ENCODE data around the gene NHERF1. TPM values are rescaled to one million over a fixed set of nuclear protein-coding genes. Genes with fewer than 3 reads are reported as not detected.
A peak's percentile ranks its signal among the peaks of the same experiment; 100 is the strongest.

The NHERF1 gene
- total RNA-seq, 1 donor from 2014 or later = 86.9 TPM

- Mint-ChIP-seq H3K4me1 (ENCODE audit: unreplicated experiment) (peaks cover 12% of the 10 kb centered on the region), H3K9me3 (no peaks in the 10 kb centered on the region), H3K27ac (no peak overlapping the region), H3K36me3 (peaks cover 4% of the 10 kb centered on the region), H3K27me3 (no peaks in the 10 kb centered on the region), H3K4me3 (no peak overlapping the region)
- TF ChIP-seq CTCF (conservative IDR thresholded peaks at IDR 0.05) = no peak
- no peak for DNase-seq (ENCODE audit: extremely low spot score, unreplicated experiment)
These were observed 60.4 kb downstream of the NHERF1 start for GRCh38 chr17:74808714-74809430.

GRCh38 chr17:74810699-74811485 is 62.5 kb downstream of the NHERF1 start:
- H3K4me1 Mint-ChIP-seq (ENCODE audit: unreplicated experiment) = peaks cover 19% of the 10 kb centered on the region
- no peak overlapping the region for H3K27ac Mint-ChIP-seq
- DNase-seq (ENCODE audit: extremely low spot score, unreplicated experiment) = no peak
- H3K4me3 Mint-ChIP-seq = no peak overlapping the region
- H3K27me3 Mint-ChIP-seq = no peaks in the 10 kb centered on the region
- H3K36me3 Mint-ChIP-seq = peaks cover 4% of the 10 kb centered on the region
- no peak for TF ChIP-seq CTCF (conservative IDR thresholded peaks at IDR 0.05)
- no peaks in the 10 kb centered on the region for H3K9me3 Mint-ChIP-seq

- no peak for TF ChIP-seq CTCF (conservative IDR thresholded peaks at IDR 0.05)
- peak overlapping the region; percentile 68 for H3K4me3 Mint-ChIP-seq
- no peak overlapping the region for H3K27ac Mint-ChIP-seq
- no peaks in the 10 kb centered on the region for H3K27me3 Mint-ChIP-seq
- H3K4me1 Mint-ChIP-seq (ENCODE audit: unreplicated experiment) = peaks cover 19% of the 10 kb centered on the region
- no peak for DNase-seq (ENCODE audit: extremely low spot score, unreplicated experiment)
- H3K36me3 Mint-ChIP-seq = peaks cover 4% of the 10 kb centered on the region
- H3K9me3 Mint-ChIP-seq = no peaks in the 10 kb centered on the region
These were observed 63.9 kb downstream of the NHERF1 start for GRCh38 chr17:74812109-74813009.

GRCh38 chr17:74814453-74814852 is 66.0 kb downstream of the NHERF1 start:
- Mint-ChIP-seq H3K4me1 (ENCODE audit: unreplicated experiment) (peaks cover 19% of the 10 kb centered on the region), H3K27ac (no peak overlapping the region), H3K36me3 (peaks cover 4% of the 10 kb centered on the region), H3K4me3 (no peak overlapping the region), H3K9me3 (no peaks in the 10 kb centered on the region), H3K27me3 (no peaks in the 10 kb centered on the region)
- TF ChIP-seq CTCF (conservative IDR thresholded peaks at IDR 0.05) = no peak
- no peak for DNase-seq (ENCODE audit: extremely low spot score, unreplicated experiment)

- TF ChIP-seq CTCF (conservative IDR thresholded peaks at IDR 0.05) = no peak
- no peak overlapping the region for H3K4me3 Mint-ChIP-seq
- no peak for DNase-seq (ENCODE audit: extremely low spot score, unreplicated experiment)
- no peaks in the 10 kb centered on the region for H3K9me3 Mint-ChIP-seq
- peaks cover 2% of the 10 kb centered on the region for H3K36me3 Mint-ChIP-seq
- H3K4me1 Mint-ChIP-seq (ENCODE audit: unreplicated experiment) = peaks cover 19% of the 10 kb centered on the region
- H3K27ac Mint-ChIP-seq = no peak overlapping the region
- H3K27me3 Mint-ChIP-seq = no peaks in the 10 kb centered on the region
These were observed 66.6 kb downstream of the NHERF1 start for GRCh38 chr17:74815067-74815466.

Data from type B pancreatic cell (in vitro differentiated cells).